OCI-LY1 (cell line): ENCODE data around the gene YBEY.

Experiments used
- H2AFZ ChIP-seq: fragments of 200-600 bp; sonication (generic), shearing (Covaris generic); 2 replicates; pipeline ENCODE4 v1.6.0; 2014; ENCODE audit warnings: antibody characterized with exemption, mild to moderate bottlenecking, low read length
- H3F3A ChIP-seq: fragments of 200-600 bp; sonication (generic), shearing (Covaris generic); 2 replicates; pipeline ENCODE4 v1.6.0; 2014; ENCODE audit warnings: mild to moderate bottlenecking, antibody characterized with exemption, low read length, moderate library complexity; ENCODE audit not compliant: insufficient read depth
- H3K27ac ChIP-seq: fragments of 200-600 bp; sonication (generic); 2 replicates; pipeline ENCODE4 v1.5.1; 2014; ENCODE audit warnings: low read length, mixed run types, mild to moderate bottlenecking, low read depth; ENCODE audit not compliant: poor library complexity, severe bottlenecking
- H3K27me3 ChIP-seq: fragments of 200-600 bp; sonication (generic); 2 replicates; pipeline ENCODE4 v1.6.0; 2014; ENCODE audit warnings: antibody characterized with exemption, mild to moderate bottlenecking, low read length, moderate library complexity; ENCODE audit not compliant: insufficient read depth
- H3K36me3 ChIP-seq: fragments of 200-600 bp; sonication (generic); 2 replicates; pipeline ENCODE4 v1.6.1; 2014; ENCODE audit warnings: mild to moderate bottlenecking, antibody characterized with exemption, low read length, moderate library complexity, mixed read lengths; ENCODE audit not compliant: insufficient read depth
- H3K4me1 ChIP-seq: fragments of 200-600 bp; sonication (generic); 2 replicates; pipeline ENCODE4 v1.5.1; 2014; ENCODE audit warnings: mild to moderate bottlenecking, low read length, moderate library complexity; ENCODE audit not compliant: insufficient read depth, severe bottlenecking
- H3K4me2 ChIP-seq: fragments of 200-600 bp; sonication (generic), shearing (Covaris generic); 2 replicates; pipeline ENCODE4 v1.6.1; 2014; ENCODE audit warnings: low read length
- H3K4me3 ChIP-seq: fragments of 200-600 bp; sonication (generic); 2 replicates; pipeline ENCODE4 v1.5.1; 2014; ENCODE audit warnings: low read length, low read depth, mild to moderate bottlenecking, mixed read lengths; ENCODE audit not compliant: poor library complexity, severe bottlenecking
- H3K79me2 ChIP-seq: fragments of 200-600 bp; shearing (Covaris generic); 2 replicates; pipeline ENCODE4 v1.6.1; 2016; ENCODE audit warnings: mixed run types, low read length, mixed read lengths; ENCODE audit not compliant: insufficient read depth
- H3K9ac ChIP-seq: fragments of 200-600 bp; sonication (generic), shearing (Covaris generic); 2 replicates; pipeline ENCODE4 v1.6.1; 2014; ENCODE audit warnings: mild to moderate bottlenecking, low read length, mixed read lengths
- H3K9me2 ChIP-seq: fragments of 200-600 bp; sonication (generic), shearing (Covaris generic); 2 replicates; pipeline ENCODE4 v1.6.1; 2014; ENCODE audit warnings: low read depth, mild to moderate bottlenecking, low read length, mixed read lengths
- H3K9me3 ChIP-seq: fragments of 200-600 bp; shearing (Covaris generic); 2 replicates; pipeline ENCODE4 v1.6.1; 2014; ENCODE audit warnings: low read length, mixed read lengths
- H4K20me1 ChIP-seq: fragments of 200-600 bp; sonication (generic), shearing (Covaris generic); 2 replicates; pipeline ENCODE4 v1.6.0; 2016; ENCODE audit warnings: mild to moderate bottlenecking, low read length; ENCODE audit not compliant: insufficient read depth
- CTCF ChIP-seq: fragments of 200-600 bp; sonication (generic), shearing (Covaris generic); IDR thresholded peaks from 2 replicates; pipeline ENCODE4 v1.5.1; 2017; ENCODE audit warnings: mild to moderate bottlenecking, antibody characterized with exemption, low read length, moderate library complexity, mixed read lengths
- EZH2 ChIP-seq: fragments of 200-600 bp; sonication (generic), shearing (Covaris generic); IDR thresholded peaks from 2 replicates; pipeline ENCODE4 v1.8.0; 2017; ENCODE audit warnings: borderline replicate concordance, mixed run types, mild to moderate bottlenecking, antibody characterized with exemption, low read length, moderate library complexity, mixed read lengths

YBEY gene

GRCh38 chr21:46264046-46264689 lies 22.0 kb upstream of the YBEY start:
- no peaks in the 10 kb centered on the region for H3K9me3 ChIP-seq
- no peaks in the 10 kb centered on the region for H3K9me2 ChIP-seq
- H3K27ac ChIP-seq: no peak overlapping the region
- no peaks in the 10 kb centered on the region for H4K20me1 ChIP-seq
- no peaks in the 10 kb centered on the region for H3K27me3 ChIP-seq
- TF ChIP-seq CTCF: no peak
- no peak for TF ChIP-seq EZH2
- H3K9ac ChIP-seq: no peak overlapping the region
- H3K36me3 ChIP-seq: peaks cover 88% of the 10 kb centered on the region
- no peak overlapping the region for H2AFZ ChIP-seq
- no peak overlapping the region for H3K4me3 ChIP-seq
- H3K4me2 ChIP-seq: no peak overlapping the region
- H3F3A ChIP-seq: no peaks in the 10 kb centered on the region
- no peaks in the 10 kb centered on the region for H3K4me1 ChIP-seq
- H3K79me2 ChIP-seq: no peaks in the 10 kb centered on the region

GRCh38 chr21:46264690-46265144 lies 21.4 kb upstream of the YBEY start:
- Histone ChIP-seq H3K4me3 (no peak overlapping the region), H3K36me3 (peaks cover 89% of the 10 kb centered on the region), H3K4me1 (no peaks in the 10 kb centered on the region), H3K27me3 (no peaks in the 10 kb centered on the region), H3K9me2 (no peaks in the 10 kb centered on the region), H3K79me2 (no peaks in the 10 kb centered on the region), H3K27ac (no peak overlapping the region), H3K4me2 (no peak overlapping the region), H3F3A (no peaks in the 10 kb centered on the region), H4K20me1 (no peaks in the 10 kb centered on the region), H2AFZ (no peak overlapping the region), H3K9ac (no peak overlapping the region), H3K9me3 (no peaks in the 10 kb centered on the region)
- TF ChIP-seq EZH2: no peak
- no peak for TF ChIP-seq CTCF

GRCh38 chr21:46265736-46266525 lies 20.2 kb upstream of the YBEY start:
- no peaks in the 10 kb centered on the region for H4K20me1 ChIP-seq
- H3K36me3 ChIP-seq: peaks cover 89% of the 10 kb centered on the region
- H3K9me2 ChIP-seq: no peaks in the 10 kb centered on the region
- no peak overlapping the region for H3K27ac ChIP-seq
- no peak overlapping the region for H3K4me2 ChIP-seq
- no peaks in the 10 kb centered on the region for H3K4me1 ChIP-seq
- H3K79me2 ChIP-seq: no peaks in the 10 kb centered on the region
- H3K4me3 ChIP-seq: no peak overlapping the region
- H3K27me3 ChIP-seq: no peaks in the 10 kb centered on the region
- no peaks in the 10 kb centered on the region for H3F3A ChIP-seq
- no peak overlapping the region for H3K9ac ChIP-seq
- no peak overlapping the region for H2AFZ ChIP-seq
- TF ChIP-seq CTCF: no peak
- no peak for TF ChIP-seq EZH2
- H3K9me3 ChIP-seq: no peaks in the 10 kb centered on the region
